GM10248 (cell line): ENCODE measurements around the gene LRRC73.

Experiments
- CTCF ChIA-PET: fragments of 300-600 bp; sonication (Branson Sonifier 250); formaldehyde crosslinking; extraction: SDS; loops from one replicate; lab custom pipeline; 2021; ENCODE audit warnings: antibody characterized with exemption; lab: Yijun Ruan, JAX
- POLR2A ChIA-PET: fragments of 350-650 bp; sonication (Branson Sonifier 250); formaldehyde crosslinking; extraction: SDS; loops from one replicate; lab custom pipeline; 2020; ENCODE audit warnings: antibody characterized with exemption; lab: Yijun Ruan, JAX
- DNase-seq: peaks from one replicate; pipeline ENCODE4 v3.0.0; 2012; ENCODE audit errors: extremely low spot score
- TF ChIP-seq, protein P1 (sequence below): IDR thresholded peaks from 2 replicates; pipeline ENCODE4 v1.5.1; 2012; ENCODE audit warnings: mild to moderate bottlenecking, low read depth; ENCODE audit errors: extremely low read depth, missing control alignments, control extremely low read depth

LRRC73 gene

GRCh38 chr6:43490523-43490939, 19.6 kb downstream of the LRRC73 start:
- ChIA-PET CTCF (interaction anchor here (1.2 to 11.7 kb wide), 4 partner anchors 11 to 37 kb away, joined by 4 to 125 read pairs (median 10); partner anchors contain the start of gene LRRC73), POLR2A (no interaction called here)
- TF ChIP-seq, protein P1, sequence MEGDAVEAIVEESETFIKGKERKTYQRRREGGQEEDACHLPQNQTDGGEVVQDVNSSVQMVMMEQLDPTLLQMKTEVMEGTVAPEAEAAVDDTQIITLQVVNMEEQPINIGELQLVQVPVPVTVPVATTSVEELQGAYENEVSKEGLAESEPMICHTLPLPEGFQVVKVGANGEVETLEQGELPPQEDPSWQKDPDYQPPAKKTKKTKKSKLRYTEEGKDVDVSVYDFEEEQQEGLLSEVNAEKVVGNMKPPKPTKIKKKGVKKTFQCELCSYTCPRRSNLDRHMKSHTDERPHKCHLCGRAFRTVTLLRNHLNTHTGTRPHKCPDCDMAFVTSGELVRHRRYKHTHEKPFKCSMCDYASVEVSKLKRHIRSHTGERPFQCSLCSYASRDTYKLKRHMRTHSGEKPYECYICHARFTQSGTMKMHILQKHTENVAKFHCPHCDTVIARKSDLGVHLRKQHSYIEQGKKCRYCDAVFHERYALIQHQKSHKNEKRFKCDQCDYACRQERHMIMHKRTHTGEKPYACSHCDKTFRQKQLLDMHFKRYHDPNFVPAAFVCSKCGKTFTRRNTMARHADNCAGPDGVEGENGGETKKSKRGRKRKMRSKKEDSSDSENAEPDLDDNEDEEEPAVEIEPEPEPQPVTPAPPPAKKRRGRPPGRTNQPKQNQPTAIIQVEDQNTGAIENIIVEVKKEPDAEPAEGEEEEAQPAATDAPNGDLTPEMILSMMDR, result no peak
- no peak for DNase-seq

- ChIA-PET POLR2A (no interaction called here), CTCF (interaction anchor here (0.7 to 11.7 kb wide), 7 partner anchors 8 to 62 kb away, joined by 3 to 125 read pairs (median 3); partner anchors contain the start of genes ABCC10, LRRC73 and TJAP1)
- DNase-seq, result no peak
- TF ChIP-seq, protein P1, result no peak
These were observed 20.7 kb downstream of the LRRC73 start for GRCh38 chr6:43489277-43490072.

GRCh38 chr6:43488667-43489276, 21.4 kb downstream of the LRRC73 start:
- ChIA-PET POLR2A (no interaction called here), CTCF (interaction anchor here (1.0 to 11.7 kb wide), 5 partner anchors 9 to 62 kb away, joined by 3 to 125 read pairs (median 7); partner anchors contain the start of genes ABCC10 and TJAP1)
- DNase-seq, result no peak
- TF ChIP-seq, protein P1, result no peak

- ChIA-PET POLR2A (no interaction called here), CTCF (interaction anchor here (0.9 to 6.4 kb wide), 4 partner anchors 8 to 23 kb away, joined by 3 to 42 read pairs (median 12); no protein-coding TSS in a partner anchor)
- TF ChIP-seq, protein P1, result no peak
- DNase-seq, result no peak
These were observed 28.4 kb downstream of the LRRC73 start for GRCh38 chr6:43481591-43482236.

DNA sequence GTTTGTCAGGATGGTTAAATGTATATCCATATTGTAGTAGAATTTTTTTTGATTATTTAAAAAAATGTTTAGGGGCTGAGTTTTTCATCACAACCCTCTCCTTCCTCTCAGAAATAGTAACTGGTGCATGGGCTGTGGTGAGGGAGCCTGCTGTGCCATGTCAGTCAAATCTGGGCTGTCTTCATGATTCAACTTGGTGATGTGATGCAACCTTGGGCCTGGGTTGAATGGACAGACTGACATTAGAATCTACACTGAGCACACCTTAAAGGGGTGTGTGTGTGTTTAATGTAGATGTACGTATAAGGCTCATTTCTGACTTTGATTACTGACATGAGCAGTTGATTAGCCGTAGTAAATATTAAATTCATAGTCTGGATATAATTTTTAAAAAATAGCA, 29.1 kb downstream of the LRRC73 start:
- POLR2A ChIA-PET, result no interaction called here
- TF ChIP-seq, protein P1, result no peak
- CTCF ChIA-PET, result interaction anchor here (0.9 to 3.6 kb wide), 4 partner anchors 8 to 26 kb away, joined by 3 to 13 read pairs (median 10); no protein-coding TSS in a partner anchor
- DNase-seq, result no peak

- TF ChIP-seq, protein P1, result no peak
- ChIA-PET CTCF (interaction anchor here (1.0 to 4.0 kb wide), 6 partner anchors 12 to 29 kb away, joined by 3 to 21 read pairs (median 4); no protein-coding TSS in a partner anchor), POLR2A (interaction anchor here (0.6 to 1.0 kb wide), 3 partner anchors 18 to 164 kb away, joined by 3 to 6 read pairs (median 3); no protein-coding TSS in a partner anchor)
- DNase-seq, result no peak
These were observed 32.2 kb downstream of the LRRC73 start for GRCh38 chr6:43478008-43478372.
